ENCODE data around the gene BOD1L1.

- TF ChIP-seq CTCF (IDR thresholded peaks at IDR 0.05; ENCODE audit: low read length) = peak; percentile 86
- TF ChIP-seq EZH2phosphoT487 (IDR thresholded peaks at IDR 0.05; ENCODE audit: low read length) = no peak
Observed at GRCh38 chr4:13548984-13549546, 78.5 kb downstream of the BOD1L1 start.

Data from MM.1S (cell line).